Embryonic facial prominence (tissue), 1 donor: Measurements from ENCODE around the gene EXOG.

Experiments
- DNase-seq: peaks from one replicate; pipeline ENCODE4 v3.0.0-alpha.2; 2016; ENCODE audit errors: extremely low spot score

Gene EXOG

GRCh38 chr3:38545550-38545949, 49.4 kb downstream of the EXOG start:
- DNase-seq = no peak

DNA sequence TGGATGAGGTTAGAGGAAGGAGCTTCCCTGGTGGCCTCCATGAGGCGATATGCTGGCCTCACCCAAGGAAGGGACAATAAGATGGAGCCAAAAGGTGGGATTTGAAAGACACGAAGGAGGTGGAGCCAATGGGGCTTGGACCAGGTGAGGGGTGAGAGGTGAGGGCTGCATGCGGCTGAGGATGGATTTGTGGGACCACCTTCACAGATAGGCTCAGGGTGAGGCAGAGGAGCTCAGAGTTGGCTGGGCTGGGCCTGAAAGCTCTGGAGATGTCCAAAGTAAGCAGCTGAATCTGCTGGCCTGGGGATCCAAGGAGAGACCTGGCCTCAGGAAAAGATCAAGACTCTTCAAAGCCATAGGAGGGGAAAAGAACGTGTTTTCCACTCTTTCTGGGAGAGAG, 49.8 kb downstream of the EXOG start:
- DNase-seq = no peak

GRCh38 chr3:38548154-38548931, 52.2 kb downstream of the EXOG start:
- no peak for DNase-seq

DNA sequence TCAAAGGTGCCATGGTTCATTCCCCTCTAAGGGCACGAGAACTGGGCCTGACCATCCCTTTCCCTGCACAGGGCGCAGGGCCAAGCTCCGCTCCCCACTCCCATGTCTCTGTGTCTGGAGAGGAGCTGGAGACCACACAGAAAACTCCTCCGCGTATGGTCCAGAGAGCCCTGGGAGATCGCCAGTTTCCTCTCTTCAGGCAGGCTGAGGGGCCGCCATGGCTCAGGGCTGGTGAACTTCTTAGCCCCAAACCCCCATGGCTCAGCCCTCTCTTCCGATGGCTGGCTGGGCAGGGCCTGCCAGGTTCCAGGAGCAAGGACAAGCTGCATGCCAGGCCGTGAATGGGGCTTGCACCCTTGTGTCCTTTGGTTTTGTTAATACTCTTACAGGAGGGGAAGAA, 52.9 kb downstream of the EXOG start:
- DNase-seq = no peak

GRCh38 chr3:38549486-38549885, 53.3 kb downstream of the EXOG start:
- no peak for DNase-seq

DNA sequence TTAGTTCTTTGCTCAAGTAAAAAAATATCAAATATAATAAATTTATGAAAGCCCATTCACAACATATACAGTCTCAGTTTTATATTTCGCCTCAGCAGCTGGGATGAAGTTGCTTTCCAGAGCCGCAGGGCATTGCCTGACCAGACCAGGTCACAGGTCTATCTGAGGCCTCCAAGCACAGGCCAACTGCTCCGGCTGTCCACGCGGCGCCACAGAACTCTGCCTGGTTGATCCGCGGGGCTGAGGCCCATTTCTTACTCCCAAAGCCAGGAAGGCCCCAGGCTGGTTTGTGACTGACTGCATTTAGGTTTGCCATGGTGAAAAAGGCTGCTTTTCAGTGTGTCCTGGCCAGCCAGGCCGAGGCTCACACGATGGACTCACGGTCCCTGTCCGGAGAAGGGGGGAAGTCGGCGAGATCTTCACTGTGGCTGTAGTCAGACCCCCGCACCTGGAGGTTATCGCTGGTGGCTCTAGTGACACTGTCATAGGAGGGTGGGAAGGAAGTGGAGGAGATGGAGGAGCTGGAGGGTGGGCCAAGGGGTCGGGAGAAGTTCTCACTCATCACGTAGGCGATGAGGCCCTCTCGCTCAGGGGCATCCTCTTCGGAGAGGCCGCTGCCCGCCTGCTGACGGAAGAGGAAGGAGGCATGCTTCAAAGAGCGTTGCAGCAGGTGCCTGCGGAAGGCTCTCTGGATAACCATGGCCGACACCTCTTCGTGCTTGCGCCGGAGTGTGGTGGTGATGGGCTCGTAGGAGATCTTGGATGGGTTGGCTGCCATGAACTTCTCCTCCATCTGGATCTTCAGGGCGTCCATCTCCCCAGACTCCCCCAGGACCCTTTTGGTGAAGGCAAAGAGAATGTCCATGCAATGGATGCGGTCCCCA, 54.1 kb downstream of the EXOG start:
- DNase-seq = no peak

DNA sequence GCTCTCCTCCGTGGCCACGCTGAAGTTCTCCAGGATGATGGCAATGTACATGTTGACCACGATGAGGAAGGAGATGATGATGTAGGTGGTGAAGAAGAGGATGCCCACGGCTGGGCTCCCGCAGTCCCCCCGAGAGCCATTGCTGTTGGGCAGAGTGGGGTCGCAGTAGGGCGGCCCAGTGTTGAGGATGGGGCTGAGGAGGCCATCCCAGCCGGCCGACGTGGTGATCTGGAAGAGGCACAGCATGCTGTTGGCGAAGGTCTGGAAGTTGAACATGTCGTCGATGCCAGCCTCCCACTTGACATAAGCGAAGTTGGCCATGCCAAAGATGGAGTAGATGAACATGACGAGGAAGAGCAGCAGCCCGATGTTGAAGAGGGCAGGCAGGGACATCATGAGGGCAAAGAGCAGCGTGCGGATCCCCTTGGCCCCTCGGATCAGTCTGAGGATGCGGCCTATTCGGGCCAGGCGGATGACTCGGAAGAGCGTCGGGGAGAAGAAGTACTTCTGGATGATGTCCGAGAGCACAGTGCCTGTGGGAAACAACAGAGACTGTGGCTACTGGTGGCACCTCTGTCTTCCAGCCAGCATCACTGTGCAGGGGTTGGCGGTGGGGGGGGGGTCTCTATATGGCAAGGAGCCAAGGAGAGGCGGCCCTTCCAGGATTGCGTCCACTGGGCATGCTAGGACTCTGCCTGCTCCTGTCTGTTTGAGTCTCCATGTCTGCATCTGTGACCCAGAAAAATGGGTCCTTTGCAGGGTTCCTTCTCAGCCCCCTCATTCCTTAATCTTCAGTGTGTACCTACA, 55.1 kb downstream of the EXOG start:
- no peak for DNase-seq

GRCh38 chr3:38552364-38552763, 56.2 kb downstream of the EXOG start:
- no peak for DNase-seq

GRCh38 chr3:38553071-38553470, 56.9 kb downstream of the EXOG start:
- no peak for DNase-seq

DNA sequence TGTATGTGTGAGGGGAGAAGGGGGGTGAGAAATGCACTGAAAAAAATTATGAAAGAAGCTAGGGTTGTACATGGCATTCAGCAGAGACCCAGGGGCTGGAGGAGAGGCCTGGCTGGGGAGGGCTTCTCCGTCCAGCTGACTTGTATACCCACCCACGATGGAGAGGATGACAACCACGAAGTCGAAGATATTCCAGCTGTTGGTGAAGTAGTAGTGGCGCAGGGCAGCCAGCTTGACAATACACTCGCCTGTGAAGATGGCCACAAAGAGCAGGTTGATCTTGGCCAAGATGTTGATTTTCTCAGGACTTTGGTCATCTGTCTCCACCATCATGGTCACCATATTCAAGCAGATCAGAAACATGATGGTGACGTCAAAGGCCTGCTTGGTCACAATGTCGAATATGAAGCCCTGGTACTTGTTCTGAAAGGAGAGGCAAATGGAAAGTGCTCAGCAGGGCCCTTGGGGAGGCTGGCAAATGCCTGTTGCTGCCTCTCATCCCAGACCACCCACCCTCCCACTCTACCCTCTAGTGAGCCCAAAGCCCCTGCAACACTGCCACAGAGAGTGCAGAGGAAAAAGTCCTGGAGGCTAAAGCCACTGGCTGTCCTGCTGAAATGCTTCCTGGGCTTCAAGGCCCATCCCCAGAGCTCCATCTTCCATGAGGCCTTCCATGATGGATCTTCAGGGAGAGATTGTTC, 58.1 kb downstream of the EXOG start:
- DNase-seq = no peak

DNA sequence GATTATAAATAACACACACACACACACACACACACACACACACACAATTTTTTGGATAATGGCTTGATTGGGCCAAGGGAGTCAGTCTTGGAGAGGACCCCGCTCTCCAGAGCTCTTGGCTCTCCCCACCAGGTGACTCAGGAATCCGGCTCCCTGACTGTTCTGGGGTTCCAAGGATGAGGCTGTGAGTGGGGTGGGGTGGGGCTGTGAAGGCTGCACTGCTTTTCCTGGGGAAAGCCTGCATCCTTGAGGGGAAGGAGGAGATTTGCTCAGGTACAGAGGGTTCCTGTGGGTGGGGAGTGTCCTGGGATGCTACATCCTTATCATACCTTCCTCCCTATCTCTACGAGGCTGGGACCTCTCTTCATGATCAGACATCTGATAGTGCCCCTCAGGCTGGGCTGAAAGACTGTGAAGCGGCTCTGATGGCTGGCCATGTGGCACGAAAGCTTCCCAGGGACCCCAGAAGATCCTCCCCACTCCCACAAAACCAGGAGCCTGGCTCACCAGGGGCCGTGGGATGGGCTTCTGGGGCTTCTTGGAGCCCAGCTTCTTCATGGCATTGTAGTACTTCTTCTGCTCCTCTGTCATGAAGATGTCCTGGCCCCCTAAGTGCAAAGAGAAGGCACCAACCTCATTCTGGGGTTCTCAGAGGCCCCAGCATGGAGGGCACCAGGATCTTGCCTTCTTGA, 59.2 kb downstream of the EXOG start:
- no peak for DNase-seq

- DNase-seq = no peak
Measured at GRCh38 chr3:38555926-38556325, 59.8 kb downstream of the EXOG start.

DNA sequence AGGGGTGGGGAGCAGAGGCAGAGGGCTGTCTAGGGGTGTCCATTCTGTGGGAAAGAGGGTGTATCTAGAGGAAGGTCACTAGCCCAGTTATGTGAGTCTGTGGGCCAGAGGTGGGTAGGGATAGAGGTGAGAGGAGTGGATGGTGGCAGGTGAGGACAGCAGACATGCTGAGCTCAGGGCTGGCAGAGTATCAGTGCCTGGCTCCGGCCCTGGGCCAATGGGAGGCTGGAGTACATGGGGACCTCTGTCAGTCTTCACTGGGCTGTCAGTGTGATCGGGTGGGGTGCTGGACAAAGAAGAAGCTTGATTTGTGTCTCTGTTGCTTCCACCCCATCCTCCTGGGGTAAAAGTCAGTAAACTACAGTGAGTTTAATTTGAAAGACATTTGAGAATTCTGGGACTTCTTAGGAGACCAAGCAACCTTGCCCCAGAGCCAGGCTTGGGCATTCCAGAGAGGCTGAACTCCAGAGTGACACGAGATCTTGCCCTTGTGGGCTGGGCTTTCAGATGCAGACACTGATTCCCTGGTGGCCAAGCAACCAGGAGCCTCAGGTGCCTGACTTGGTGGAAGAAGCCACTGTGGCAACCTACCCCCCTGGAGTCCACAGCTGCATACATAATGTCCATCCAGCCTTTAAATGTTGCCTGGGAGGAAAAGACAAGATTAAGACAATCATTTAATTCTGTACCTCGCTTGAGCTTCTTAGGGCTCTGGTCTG, 60.7 kb downstream of the EXOG start:
- no peak for DNase-seq

- no peak for DNase-seq
Measured at GRCh38 chr3:38558864-38559263, 62.7 kb downstream of the EXOG start.

- no peak for DNase-seq
Measured at GRCh38 chr3:38560284-38560683, 64.1 kb downstream of the EXOG start.

GRCh38 chr3:38560996-38561717, 65.0 kb downstream of the EXOG start:
- no peak for DNase-seq

GRCh38 chr3:38561746-38562466, 65.8 kb downstream of the EXOG start:
- no peak for DNase-seq

DNA sequence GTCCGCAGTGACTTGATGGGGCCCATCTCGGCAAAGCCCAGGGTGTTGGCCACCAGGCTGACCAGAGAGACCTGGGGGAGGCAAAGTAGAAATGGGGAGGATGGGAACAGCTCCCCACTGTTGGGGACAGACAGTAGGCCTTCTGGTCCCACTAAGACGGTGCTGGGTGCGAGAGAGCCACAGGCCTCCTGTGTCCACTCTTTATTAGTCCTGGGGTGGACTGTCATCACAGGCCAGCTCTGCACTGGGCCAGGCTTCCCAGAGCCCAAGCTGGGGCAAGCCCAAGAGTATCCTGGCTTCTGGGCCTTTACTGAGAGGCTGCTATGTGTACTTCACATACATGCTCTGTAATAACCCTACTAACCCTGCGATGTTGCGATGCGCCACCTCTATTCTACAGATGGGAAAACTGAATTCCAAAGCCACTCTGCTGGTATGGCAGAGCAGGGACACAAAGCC, 66.4 kb downstream of the EXOG start:
- no peak for DNase-seq
